Body of pancreas (tissue), 4 donors: Measurements from ENCODE around the gene SART3.

Source experiments
- CTCF ChIP-seq, 7 experiments: fragments of 450-650 bp in 4 of 7; fragments of 200-600 bp in 3 of 7; sonication (generic) in 3 of 7; IDR thresholded peaks; one replicate each; pipeline ENCODE4 v1.5.1; 2016 to 2019; ENCODE audit warnings: antibody characterized with exemption in 7 of 7
- POLR2A ChIP-seq, 3 donors: fragments of 450-650 bp; IDR thresholded peaks; one replicate each; pipeline ENCODE4 v1.6.1; 2016; ENCODE audit warnings: antibody characterized with exemption in 3 of 3, mild to moderate bottlenecking in 2 of 3

GRCh38 chr12:108609537-108610335 lies 48.8 kb upstream of the SART3 start:
- TF ChIP-seq CTCF (IDR thresholded peaks at IDR 0.05) (no peak), POLR2A (IDR thresholded peaks at IDR 0.05) (no peak)
